ENCODE results near the gene HPDL. TPM values are rescaled to one million over a fixed set of nuclear protein-coding genes. Genes with fewer than 3 reads are reported as not detected.

The HPDL gene
- total and polyA plus RNA-seq, 2 of the 8 experiments (the other 6 are each of a cell fraction or from before 2014, with no cell fraction given), result 58.5 to 62.7 TPM

DNA sequence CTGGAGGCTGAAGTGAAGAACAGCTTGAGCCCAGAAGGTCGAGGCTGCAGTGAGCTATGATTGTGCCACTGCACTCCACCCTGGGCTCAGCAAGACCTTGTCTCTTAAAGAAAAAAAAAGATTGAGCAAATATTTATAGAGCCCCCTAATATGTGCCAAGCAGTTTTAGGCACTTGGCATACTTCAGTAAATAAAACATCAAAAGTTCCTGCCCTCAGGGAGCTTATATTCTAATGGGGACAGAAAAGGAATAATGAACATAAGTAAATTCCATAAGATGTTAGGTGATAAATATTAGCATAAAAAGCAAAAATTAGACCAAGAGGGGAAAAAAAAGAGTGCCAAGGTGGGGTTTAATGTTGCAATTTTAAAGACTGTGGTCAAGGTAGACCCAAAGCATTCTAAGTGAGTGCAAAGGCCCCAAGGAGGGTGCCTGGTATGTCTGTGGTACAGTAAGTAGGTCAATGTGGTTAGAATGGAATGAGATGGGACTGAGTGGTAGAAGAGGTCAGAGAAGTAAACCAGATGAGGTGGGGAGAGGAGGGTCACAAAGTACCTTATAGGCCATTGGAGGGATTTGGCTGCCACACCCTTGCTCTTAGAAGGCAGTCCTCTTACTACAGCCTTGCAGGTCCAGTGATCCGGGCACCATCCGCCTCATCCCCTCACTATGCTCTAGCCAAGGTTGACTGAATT lies 11.1 kb downstream of the HPDL start:
- Histone ChIP-seq H2BK5ac (ENCODE audit: low read depth, low read length) (no peak overlapping the region), H2BK12ac (ENCODE audit: low read depth, low read length) (no peak overlapping the region), H3K23me2 (ENCODE audit: low read depth, low read length) (peaks cover 7% of the 10 kb centered on the region), H2BK120ac (replicated peaks; ENCODE audit: low read depth, low read length) (no peak overlapping the region), H3K4me2 (ENCODE audit: insufficient read depth in 1 of 2, low read depth in 2 of 2, low read length in 2 of 2) (no peak overlapping the region; a peak in 1 of 4 replicates), H3K4ac (replicated peaks; ENCODE audit: insufficient read length, low read depth, low read length) (no peak overlapping the region), H3K79me2 (ENCODE audit: control insufficient read depth in 1 of 2, insufficient read depth in 2 of 2, low read length in 2 of 2) (peaks cover 0 to 38% of the 10 kb centered on the region in 2 experiments; a peak in 3 of 4 replicates), H3K27me3 (replicated peaks in 1 of 4; ENCODE audit: control insufficient read depth in 3 of 4, extremely low read depth in 1 of 4, insufficient read depth in 3 of 4, low read length in 3 of 4) (no peaks in the 10 kb centered on the region), H3K9me3 (ENCODE audit: insufficient read depth in 2 of 2, low read depth in 1 of 2, low read length in 1 of 2) (no peaks in the 10 kb centered on the region), H4K20me1 (replicated peaks in 1 of 2; ENCODE audit: control insufficient read depth in 1 of 2, insufficient read depth in 2 of 2, low read length in 2 of 2) (peaks cover 0 to 2% of the 10 kb centered on the region in 2 experiments), H2BK20ac (ENCODE audit: low read length) (no peak overlapping the region), H3K27ac (ENCODE audit: low read depth, low read length) (no peak overlapping the region), H3K9ac (replicated peaks in 1 of 4; ENCODE audit: extremely low read depth in 1 of 4, low read depth in 3 of 4, low read length in 3 of 4) (no peak overlapping the region), H3K23ac (ENCODE audit: insufficient read length) (no peak overlapping the region), H3K4me3 (ENCODE audit: extremely low read depth in 1 of 4, insufficient read depth in 2 of 4, low read depth in 3 of 4, low read length in 4 of 4) (no peak overlapping the region), H4K5ac (ENCODE audit: insufficient read length, low read depth, low read length) (no peak overlapping the region), H2AK5ac (ENCODE audit: low read depth, low read length) (no peak overlapping the region), H3K18ac (ENCODE audit: extremely low read depth, low read length) (no peak overlapping the region), H4K8ac (ENCODE audit: extremely low read depth, insufficient read depth, low read length) (no peak overlapping the region), H2BK15ac (ENCODE audit: low read length) (no peak overlapping the region), H3K4me1 (replicated peaks in 1 of 4; ENCODE audit: control insufficient read depth in 3 of 4, insufficient read depth in 4 of 4, low read length in 3 of 4) (peaks cover 0 to 9% (median 6%) of the 10 kb centered on the region in 4 experiments; a peak in 6 of 7 replicates), H3K79me1 (ENCODE audit: low read depth, low read length) (peaks cover 12% of the 10 kb centered on the region), H3K56ac (replicated peaks; ENCODE audit: insufficient read length, low read depth, low read length) (no peak overlapping the region), H2AFZ (ENCODE audit: low read length) (no peak overlapping the region), H4K91ac (replicated peaks; ENCODE audit: insufficient read length, low read length) (no peak overlapping the region), H3K14ac (ENCODE audit: insufficient read length) (no peak overlapping the region), H3K36me3 (ENCODE audit: control insufficient read depth in 2 of 4, insufficient read depth in 4 of 4, low read length in 3 of 4) (peaks cover 13 to 32% (median 25%) of the 10 kb centered on the region in 4 experiments; a peak in 6 of 8 replicates)
- FAIRE-seq, result no peak
- TF ChIP-seq SP2 (IDR thresholded peaks at IDR 0.05; ENCODE audit: low read length) (no peak), MAFK (IDR thresholded peaks at IDR 0.05; ENCODE audit: low read depth, low read length) (no peak), TCF12 (IDR thresholded peaks at IDR 0.05; ENCODE audit: low read depth, low read length) (no peak), HDAC6 (IDR thresholded peaks at IDR 0.05; ENCODE audit: low read depth, low read length) (no peak), SRF (IDR thresholded peaks at IDR 0.05; ENCODE audit: low read depth, low read length) (no peak), BRCA1 (IDR thresholded peaks at IDR 0.05; ENCODE audit: low read depth, low read length) (no peak), CBX8 (IDR thresholded peaks at IDR 0.05; ENCODE audit: borderline replicate concordance, low read depth, low read length) (no peak), RAD21 (IDR thresholded peaks at IDR 0.05 in 1 of 2, conservative IDR thresholded peaks at IDR 0.05 in 1 of 2; ENCODE audit: low read depth in 2 of 2, low read length in 2 of 2) (no peak)
- CTCF ChIA-PET (ENCODE audit: partially characterized antibody), result interaction anchor here (0.6 to 3.9 kb wide), 7 partner anchors 10 to 319 kb away, joined by 3 to 11 read pairs (median 3); no protein-coding TSS in a partner anchor
- POLR2A ChIA-PET (ENCODE audit: partially characterized antibody), result interaction anchor here (0.7 to 21.4 kb wide), 8 partner anchors 9 to 325 kb away, joined by 3 to 472 read pairs (median 12); partner anchors contain the start of genes HPDL and PRDX1
- WGBS, 2 experiments (ENCODE audit: extremely low coverage in 1 of 2, insufficient coverage in 1 of 2, insufficient read length in 1 of 2, insufficient replicate concordance in 2 of 2, low coverage in 1 of 2, low lambda C conversion rate in 2 of 2, missing lambda C conversion rate in 1 of 2), result 93% methylated on average over 3 of the region's 3 CpGs; no CpG with 5 or more reads in 1 of the 2 experiments
- no peak for DNase-seq (ENCODE audit: low read depth in 1 of 2, low spot score in 2 of 2)

Data from H1 (cell line).